ENCODE results near the gene ADAM12. TPM values are rescaled to one million over a fixed set of nuclear protein-coding genes. Genes with fewer than 3 reads are reported as not detected.

Gene ADAM12
- total RNA-seq, 1 experiment from 2014 or later, result 0.24 TPM

GRCh38 chr10:126223512-126224067 is 164.7 kb downstream of the ADAM12 start:
- Mint-ChIP-seq H3K27me3 (ENCODE audit: low read depth) (no peaks in the 10 kb centered on the region; the same call in none of the 2 replicates), H3K9me3 (no peaks in the 10 kb centered on the region), H3K4me1 (peaks cover 9 to 18% of the 10 kb centered on the region in 2 experiments; a peak in 3 of 4 replicates), H3K27ac (no peak overlapping the region; a peak in 1 of 7 replicates), H3K36me3 (ENCODE audit: insufficient read depth in 1 of 3, low read depth in 3 of 3) (no peaks in the 10 kb centered on the region; a peak in 1 of 7 replicates), H3K4me3 (no peak overlapping the region)
- Histone ChIP-seq H2BK20ac (ENCODE audit: low read depth, low read length, poor library complexity, severe bottlenecking) (no peak overlapping the region), H4K8ac (replicated peaks; ENCODE audit: insufficient read length, low read depth, low read length) (no peak overlapping the region), H3K9ac (ENCODE audit: extremely low read depth, insufficient read length, low read length) (no peak overlapping the region), H4K20me1 (ENCODE audit: control insufficient read depth, insufficient read depth, insufficient read length) (no peaks in the 10 kb centered on the region), H3K4me2 (ENCODE audit: insufficient read depth, insufficient read length, low read length) (no peak overlapping the region), H2BK120ac (ENCODE audit: low read depth, low read length, poor library complexity, severe bottlenecking) (no peak overlapping the region), H2AFZ (ENCODE audit: low read length) (no peak overlapping the region), H3K56ac (ENCODE audit: insufficient read length, low read depth, low read length) (no peak overlapping the region), H3K27ac (ENCODE audit: insufficient read length, low read depth, low read length) (no peak overlapping the region), H3K23me2 (ENCODE audit: insufficient read length, low read depth, low read length, poor library complexity, severe bottlenecking) (no peaks in the 10 kb centered on the region), H3K79me2 (ENCODE audit: insufficient read depth, low read length) (no peaks in the 10 kb centered on the region), H2BK12ac (ENCODE audit: insufficient read length, low read depth, low read length) (no peak overlapping the region), H3K27me3 (ENCODE audit: insufficient read depth, low read length) (no peaks in the 10 kb centered on the region), H2AK5ac (ENCODE audit: insufficient read length, low read length) (no peak overlapping the region), H4K91ac (ENCODE audit: insufficient read length, low read depth, low read length) (no peak overlapping the region), H3K9me3 (ENCODE audit: control insufficient read depth, low read depth, low read length) (no peaks in the 10 kb centered on the region), H3K23ac (ENCODE audit: insufficient read length, low read depth, low read length) (no peak overlapping the region), H3T11ph (ENCODE audit: low read length) (no peak overlapping the region), H3K4ac (ENCODE audit: low read depth, low read length) (no peak overlapping the region), H4K5ac (ENCODE audit: insufficient read length, low read depth, low read length) (no peak overlapping the region), H2BK5ac (ENCODE audit: insufficient read length, low read length) (no peak overlapping the region), H3K18ac (ENCODE audit: insufficient read length, low read depth, low read length) (no peak overlapping the region), H3K14ac (ENCODE audit: insufficient read depth, low read length) (no peak overlapping the region; the same call in 1 of the 2 replicates), H2BK15ac (ENCODE audit: low read depth, low read length) (no peak overlapping the region), H3K4me1 (ENCODE audit: insufficient read depth, low read length) (peaks cover 4% of the 10 kb centered on the region; the same call in 1 of the 2 replicates), H3K79me1 (ENCODE audit: insufficient read depth, low read depth, low read length, poor library complexity, severe bottlenecking) (no peaks in the 10 kb centered on the region)
- no peak for DNase-seq
- WGBS (ENCODE audit: extremely low coverage, insufficient read length, low lambda C conversion rate), result no CpG with 5 or more reads among the region's 10 CpGs
- TF ChIP-seq CTCF (conservative IDR thresholded peaks at IDR 0.05), result no peak

Measured in H9 (cell line).